ENCODE data around the gene ADIPOQ.
"Not testable (repeated sequence)": the region's sequence is repeated elsewhere in the genome, so short reads cannot be mapped to it uniquely, and the experiment has no call there.

Gene ADIPOQ

DNA sequence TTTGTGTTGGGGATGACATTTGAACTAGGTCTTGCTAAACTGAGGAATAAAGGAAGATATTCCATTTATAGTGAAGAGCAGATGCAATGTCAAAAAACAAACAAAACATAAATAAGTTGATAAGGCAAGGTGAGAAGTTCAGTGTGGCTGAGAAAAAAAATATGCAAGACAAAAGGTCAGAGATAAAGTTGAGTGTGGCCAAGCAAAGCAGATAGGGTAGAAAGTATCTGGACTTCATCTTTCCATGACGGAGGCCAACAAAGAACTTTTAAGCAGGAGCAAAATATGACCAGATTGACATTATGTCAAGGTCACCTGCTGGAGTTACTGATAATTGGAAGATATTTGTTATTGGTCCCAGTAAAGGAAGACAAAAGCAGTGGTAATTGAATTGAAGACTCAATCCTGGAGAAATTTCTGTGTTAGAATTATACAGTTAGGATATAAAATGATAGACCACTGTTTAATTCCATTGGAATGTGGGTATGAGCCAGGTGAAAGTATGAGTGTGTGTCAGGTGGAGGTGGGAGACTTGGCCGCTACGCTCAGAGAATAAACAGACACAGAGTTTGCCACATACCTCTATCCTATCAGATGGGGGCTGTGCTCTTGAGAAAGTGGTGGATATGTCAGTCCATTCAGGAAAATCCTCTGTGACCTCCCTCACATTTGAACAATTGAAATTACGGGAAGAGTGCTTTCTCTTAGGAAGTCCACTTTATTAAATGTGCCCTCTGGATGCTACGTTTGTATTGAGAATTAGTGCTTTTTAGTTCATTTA is 28.1 kb downstream of the ADIPOQ start:
- no peak for DNase-seq (ENCODE audit: low read depth)

DNA sequence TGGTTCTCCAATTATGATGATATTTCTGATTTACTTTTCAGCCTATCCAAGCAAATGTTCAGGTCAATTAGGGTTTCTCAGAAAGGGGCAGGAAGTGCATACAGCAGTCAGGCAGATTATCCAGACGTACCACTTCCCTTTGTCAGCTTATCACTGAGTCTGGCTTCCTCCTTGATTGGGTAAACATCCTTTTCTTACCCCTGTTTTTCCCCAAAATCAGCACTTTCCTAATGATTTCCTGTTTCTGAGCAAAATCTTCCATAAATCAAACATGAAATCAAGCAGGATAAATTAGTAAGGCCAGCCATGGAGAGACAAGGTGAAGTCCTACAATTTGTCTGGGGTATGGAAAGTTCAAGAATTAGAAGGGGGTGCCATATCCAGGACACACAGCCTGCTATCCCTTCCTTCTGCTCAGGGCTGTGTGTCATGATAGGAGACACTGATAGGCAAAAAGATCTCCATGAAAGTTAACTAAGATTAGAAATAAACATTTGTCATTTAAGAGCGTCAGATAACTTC is 29.0 kb downstream of the ADIPOQ start:
- no peak for DNase-seq (ENCODE audit: low read depth)

DNA sequence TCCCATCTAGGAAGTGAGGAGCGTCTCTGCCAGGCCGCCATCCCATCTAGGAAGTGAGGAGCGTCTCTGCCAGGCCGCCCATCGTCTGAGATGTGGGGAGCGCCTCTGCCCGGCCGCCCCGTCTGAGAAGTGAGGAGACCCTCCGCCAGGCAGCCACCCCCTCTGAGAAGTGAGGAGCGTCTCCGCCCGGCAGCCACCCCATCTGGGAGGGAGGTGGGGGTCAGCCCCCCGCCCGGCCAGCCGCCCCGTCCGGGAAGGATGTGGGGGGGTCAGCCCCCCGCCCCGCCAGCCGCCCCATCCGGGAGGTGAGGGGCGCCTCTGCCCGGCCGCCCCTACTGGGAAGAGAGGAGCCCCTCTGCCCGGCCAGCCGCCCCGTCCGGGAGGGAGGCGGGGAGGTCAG is 31.3 kb downstream of the ADIPOQ start:
- not testable (repeated sequence) for DNase-seq (ENCODE audit: low read depth)

DNA sequence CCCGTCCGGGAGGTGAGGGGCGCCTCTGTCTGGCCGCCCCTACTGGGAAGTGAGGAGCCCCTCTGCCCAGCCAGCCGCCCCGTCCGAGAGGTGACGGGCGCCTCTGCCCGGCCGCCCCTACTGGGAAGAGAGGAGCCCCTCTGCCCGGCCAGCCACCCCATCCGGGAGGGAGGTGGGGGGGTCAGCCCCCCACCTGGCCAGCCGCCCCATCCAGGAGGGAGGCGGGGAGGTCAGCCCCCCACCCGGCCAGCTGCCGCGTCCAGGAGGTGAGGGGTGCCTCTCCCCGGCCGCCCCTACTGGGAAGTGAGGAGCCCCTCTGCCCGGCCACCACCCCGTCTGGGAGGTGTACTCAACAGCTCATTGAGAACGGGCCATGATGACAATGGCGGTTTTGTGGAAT is 31.7 kb downstream of the ADIPOQ start:
- not testable (repeated sequence) for DNase-seq (ENCODE audit: low read depth)

DNA sequence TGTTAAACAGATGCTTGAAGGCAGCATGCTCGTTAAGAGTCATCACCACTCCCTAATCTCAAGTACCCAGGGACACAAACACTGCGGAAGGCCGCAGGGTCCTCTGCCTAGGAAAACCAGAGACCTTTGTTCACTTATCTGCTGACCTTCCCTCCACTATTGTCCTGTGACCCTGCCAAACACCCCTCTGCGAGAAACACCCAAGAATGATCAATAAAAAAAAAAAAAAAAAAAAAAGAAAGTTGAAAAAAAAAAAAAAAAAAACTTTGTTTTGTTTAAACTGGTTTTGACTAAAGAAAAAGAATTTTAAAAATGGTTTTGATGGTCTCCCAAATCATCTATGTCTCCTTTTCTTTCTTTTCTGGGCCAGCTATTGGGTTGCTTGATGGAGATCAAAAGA is 32.3 kb downstream of the ADIPOQ start:
- DNase-seq (ENCODE audit: low read depth) = not testable (repeated sequence)

DNA sequence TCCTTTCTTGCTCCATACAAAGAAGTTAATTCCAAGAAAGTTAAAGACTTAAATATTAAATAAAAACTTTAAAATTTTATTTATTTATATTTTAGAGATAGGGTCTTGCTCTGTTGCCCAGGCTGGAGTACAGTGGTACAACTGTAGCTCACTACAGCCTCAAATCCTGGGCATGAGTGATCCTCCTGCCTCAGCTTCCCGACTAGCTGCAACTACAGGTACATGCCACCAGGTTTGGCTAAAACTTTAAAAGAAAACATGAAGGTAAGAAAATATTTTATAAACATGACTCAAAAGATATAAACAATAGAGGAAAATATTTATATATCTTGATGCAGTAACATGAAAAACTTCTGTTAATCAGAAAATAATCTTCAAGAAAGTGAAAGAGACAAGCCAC is 33.2 kb downstream of the ADIPOQ start:
- no peak for DNase-seq (ENCODE audit: low read depth)

DNA sequence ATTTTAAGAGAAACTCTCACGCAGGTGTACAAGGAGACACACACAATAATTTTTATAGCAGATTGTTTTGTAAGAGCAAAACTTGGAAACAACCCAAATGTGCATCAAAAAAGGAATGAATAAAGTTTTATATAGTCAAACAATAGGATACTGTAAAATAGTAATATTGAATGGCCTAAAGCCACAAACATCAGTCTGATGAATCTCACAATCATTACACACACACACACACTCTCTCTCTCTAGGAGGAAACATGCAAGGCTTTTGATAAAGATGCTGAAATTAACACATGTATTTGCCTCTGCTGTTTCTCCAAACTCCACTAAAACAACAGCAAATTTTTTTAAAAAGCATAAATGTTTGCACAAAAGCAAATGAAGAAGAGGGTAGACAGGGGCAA is 37.3 kb downstream of the ADIPOQ start:
- no peak for DNase-seq (ENCODE audit: low read depth)

DNA sequence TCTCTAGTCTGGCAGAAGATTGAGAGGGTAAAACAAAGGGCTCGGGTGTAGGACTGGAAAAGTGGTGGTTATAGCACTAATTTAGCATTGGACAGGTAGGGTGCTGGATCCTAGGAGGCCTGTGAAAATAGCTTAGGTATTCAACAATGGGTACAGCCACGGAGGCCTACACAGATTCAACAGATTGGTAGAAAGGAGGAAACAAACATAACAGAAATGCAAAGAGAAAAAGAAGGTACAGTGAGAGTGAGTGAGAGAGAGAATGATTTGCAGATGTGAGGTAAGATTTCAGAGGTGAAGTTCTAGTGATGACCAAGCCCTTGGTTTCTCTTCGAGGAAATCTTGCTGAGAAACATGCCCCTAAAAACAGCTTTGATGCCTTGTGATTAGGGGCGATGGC is 37.9 kb downstream of the ADIPOQ start:
- no peak for DNase-seq (ENCODE audit: low read depth)

DNA sequence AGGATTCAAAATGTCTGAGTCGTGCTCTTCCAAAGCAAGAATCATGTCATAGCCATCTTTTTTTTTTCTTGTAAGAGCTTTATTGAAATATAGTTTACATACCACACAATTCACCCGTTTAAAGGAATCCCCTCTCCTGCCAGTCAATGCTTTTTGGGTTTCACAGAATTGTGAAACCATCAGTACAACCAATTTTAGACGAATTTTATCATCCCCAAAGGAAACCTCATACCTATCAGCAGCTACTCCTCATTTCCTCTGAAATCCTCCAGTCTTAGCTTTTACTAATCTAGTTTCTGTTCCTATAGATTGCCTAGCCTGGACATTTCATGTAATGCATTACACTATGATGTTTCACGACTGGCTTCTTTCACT is 39.6 kb downstream of the ADIPOQ start:
- DNase-seq (ENCODE audit: low read depth) = no peak

DNA sequence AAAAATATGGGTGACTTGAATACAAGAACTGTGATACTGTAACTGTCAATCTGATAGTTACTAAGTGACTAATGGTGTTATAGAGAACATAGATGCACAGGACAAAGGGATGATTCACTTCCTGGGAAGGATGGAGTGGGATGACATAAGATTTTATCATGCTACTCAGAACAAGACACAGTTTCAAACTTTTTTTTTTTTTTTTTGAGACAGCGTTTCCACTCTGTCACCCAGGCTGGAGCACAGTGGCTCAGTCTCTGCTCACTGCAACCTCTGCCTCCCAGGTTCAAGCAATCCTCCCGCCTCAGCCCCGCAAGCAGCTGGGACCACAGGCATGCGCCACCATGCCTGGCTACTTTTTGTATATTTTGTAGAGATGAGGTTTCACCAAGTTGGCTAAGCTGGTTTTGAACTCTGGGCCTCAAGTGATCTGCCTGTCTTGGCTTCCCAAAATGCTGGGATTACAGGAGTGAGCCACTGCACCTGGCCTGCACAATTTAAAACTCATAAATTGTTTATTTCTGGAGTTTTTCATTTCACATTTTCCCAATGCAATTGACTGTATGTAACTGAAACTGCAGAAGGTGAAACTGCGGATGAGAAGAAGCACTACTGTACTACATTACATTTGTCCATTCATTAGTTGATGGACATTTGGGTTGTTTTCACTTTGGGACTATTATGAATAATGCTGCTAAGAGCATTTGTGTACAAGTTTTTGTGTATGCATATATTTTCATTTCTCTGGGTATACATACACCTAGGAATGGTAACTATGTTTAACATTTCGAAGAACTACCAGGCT is 40.6 kb downstream of the ADIPOQ start:
- DNase-seq (ENCODE audit: low read depth) = peak; percentile 3

DNA sequence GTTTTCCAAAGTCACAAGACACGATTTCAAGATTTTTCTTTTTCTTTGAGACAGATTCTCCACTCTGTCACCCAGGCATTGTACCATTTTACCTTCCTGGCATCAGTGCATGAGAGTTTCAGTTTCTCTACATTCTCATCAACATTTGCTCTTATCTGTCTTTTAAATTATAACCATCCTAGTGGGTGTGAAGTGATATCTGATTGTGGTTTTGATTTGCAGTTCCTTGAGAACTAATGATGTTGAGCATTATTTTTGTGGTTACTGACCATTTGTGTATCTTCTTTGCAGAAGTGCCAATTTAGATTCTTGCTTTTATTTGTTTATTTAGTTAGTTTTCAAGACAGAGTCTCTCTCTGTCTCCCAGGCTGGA is 41.2 kb downstream of the ADIPOQ start:
- no peak for DNase-seq (ENCODE audit: low read depth)

DNA sequence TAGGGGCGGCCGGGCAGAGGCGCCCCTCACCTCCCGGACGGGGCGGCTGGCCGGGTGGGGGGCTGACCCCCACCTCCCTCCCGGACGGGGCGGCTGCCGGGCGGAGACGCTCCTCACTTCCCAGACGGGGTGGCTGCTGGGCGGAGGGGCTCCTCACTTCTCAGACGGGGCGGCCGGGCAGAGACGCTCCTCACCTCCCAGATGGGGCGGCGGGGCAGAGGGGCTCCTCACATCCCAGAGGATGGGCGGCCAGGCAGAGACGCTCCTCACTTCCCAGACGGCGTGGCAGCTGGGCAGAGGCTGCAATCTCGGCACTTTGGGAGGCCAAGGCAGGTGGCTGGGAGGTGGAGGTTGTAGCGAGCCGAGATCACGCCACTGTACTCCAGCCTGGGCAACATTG is 42.4 kb downstream of the ADIPOQ start:
- DNase-seq (ENCODE audit: low read depth) = not testable (repeated sequence)

DNA sequence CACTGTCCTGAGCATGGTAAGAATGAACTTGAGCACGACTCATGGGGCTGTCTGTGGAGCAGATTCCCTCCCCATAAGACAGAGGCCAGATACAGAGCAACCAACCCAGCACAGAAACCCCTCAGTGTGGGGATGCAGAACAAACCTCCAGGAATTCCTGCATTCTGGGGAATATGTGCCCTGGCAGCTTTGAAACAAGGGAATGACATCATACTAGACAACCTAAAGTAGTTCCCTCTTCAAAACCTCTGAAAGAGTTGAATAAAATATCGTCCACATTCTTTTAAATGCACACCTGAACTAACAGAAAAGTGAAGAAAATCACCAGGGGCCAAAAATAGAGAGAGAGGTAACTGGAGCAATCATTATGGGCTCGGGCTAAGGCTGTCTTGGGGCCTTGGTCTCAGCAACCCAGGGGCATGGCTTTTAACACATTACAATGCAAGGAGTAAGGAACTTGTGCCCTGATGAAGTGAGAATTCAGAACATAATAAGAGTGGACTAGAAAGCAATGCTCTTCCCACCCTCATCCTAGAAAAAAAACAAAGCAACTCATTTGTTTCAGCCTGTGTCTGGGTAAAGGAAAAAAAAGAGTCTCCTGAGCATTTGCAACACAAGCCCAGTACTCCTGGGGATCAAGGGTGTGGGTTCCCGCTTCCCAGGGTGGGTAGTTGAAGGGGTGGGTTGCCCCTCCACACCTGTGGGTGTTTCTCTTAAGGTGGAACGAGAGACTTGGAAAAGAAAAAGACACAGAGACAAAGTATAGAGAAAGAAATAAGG is 43.9 kb downstream of the ADIPOQ start:
- no peak for DNase-seq (ENCODE audit: low read depth)

DNA sequence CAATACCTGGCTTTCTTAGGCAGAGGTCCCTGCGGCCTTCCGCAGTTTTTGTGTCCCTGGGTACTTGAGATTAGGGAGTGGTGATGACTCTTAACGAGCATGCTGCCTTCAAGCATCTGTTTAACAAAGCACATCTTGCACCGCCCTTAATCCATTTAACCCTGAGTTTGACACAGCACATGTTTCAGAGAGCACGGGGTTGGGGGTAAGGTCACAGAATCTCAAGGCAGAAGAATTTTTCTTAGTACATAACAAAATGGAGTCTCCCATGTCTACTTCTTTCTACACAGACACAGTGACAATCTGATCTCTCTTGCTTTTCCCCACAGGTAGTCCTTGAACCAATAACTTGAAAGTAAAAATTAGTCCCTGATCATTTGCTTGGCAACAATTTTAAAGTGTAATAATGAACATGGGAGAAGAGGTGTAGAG is 45.0 kb downstream of the ADIPOQ start:
- not testable (repeated sequence) for DNase-seq (ENCODE audit: low read depth)

DNA sequence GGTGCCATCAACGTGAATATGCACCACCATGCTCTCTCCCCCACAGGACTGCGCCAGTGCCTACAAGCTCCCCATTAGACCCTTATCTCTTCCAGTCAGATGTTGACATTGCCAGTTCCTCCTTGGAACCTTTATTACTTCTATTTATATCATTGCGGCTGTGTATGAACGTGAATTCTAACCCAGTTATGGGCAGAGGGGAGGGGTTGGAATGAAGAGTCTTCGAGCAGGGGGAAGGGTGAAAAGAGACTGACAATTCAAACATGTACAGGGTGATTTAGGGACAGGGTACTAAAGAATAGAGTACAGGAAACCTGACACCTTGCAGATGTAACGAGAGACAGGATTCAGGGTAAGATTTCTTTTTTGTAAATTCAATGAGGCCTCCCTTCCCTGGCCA is 46.1 kb downstream of the ADIPOQ start:
- no peak for DNase-seq (ENCODE audit: low read depth)

DNA sequence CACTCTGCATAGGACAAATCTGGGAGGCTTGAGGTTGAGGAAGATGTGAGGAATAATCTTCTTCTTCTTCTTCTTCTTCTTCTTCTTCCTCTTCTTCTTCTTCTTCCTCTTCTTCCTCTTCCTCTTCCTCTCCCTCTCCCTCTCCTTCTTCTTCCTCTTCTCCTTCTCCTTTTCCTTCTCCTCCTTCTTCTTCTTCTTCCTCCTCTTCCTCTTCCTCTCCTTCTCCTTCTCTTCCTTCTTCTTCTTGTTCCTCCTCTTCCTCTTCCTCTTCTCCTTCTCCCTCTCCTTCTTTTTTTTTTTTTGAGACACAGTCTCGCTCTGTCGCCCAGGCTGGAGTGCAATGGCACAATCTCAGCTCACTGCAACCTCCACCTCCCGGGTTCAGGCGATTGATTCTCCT is 47.2 kb downstream of the ADIPOQ start:
- DNase-seq (ENCODE audit: low read depth) = not testable (repeated sequence)

DNA sequence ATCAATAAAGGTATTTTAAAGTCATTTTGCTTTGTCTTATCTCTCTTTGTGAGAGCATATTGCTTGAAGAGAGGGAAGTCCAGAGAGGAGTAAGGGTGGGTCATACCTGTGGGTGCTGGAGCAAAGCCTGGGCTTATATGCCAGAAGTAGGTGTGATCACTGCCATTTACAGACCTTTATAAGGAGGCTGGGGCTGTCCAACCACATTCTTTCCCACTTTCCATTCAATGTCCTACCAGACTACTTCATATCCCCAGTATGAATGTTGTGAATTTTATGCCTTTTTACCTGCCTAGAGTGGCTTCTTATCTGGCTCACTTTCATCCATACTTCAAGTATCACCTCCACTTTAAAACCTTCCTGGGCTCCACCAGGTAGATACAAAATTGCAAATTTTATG is 48.4 kb downstream of the ADIPOQ start:
- no peak for DNase-seq (ENCODE audit: low read depth)

DNA sequence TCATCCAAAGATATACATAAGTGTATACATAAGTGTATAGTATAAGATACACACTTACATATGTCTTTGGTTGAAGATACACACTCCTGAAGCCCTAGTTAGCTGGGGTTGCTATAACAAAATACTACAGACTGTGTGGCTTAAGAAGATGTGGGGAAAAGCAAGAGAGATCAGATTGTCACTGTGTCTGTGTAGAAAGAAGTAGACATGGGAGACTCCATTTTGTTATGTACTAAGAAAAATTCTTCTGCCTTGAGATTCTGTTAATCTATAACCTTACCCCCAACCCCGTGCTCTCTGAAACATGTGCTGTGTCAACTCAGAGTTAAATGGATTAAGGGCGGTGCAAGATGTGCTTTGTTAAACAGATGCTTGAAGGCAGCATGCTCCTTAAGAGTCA is 50.6 kb downstream of the ADIPOQ start:
- not testable (repeated sequence) for DNase-seq (ENCODE audit: low read depth)

DNA sequence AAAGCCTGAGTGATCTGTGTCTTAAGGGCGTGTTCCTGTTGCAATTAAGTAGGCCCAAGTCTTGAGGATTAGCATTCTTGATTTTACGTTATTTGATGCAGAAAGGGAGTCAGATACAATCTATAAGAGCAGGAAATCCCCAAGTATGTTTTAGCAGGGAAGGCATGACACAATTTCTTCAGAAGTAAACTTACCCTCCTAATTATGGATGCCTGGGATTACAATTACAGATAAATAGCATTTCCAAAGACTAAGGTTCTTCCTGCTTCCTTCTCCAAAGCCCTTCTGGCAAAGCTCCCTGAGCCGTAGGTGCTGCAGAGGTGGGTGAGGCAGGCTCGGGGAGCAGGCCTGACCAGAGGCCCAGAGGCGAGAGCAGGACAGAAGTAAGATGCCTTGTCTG is 52.9 kb downstream of the ADIPOQ start:
- no peak for DNase-seq (ENCODE audit: low read depth)

DNA sequence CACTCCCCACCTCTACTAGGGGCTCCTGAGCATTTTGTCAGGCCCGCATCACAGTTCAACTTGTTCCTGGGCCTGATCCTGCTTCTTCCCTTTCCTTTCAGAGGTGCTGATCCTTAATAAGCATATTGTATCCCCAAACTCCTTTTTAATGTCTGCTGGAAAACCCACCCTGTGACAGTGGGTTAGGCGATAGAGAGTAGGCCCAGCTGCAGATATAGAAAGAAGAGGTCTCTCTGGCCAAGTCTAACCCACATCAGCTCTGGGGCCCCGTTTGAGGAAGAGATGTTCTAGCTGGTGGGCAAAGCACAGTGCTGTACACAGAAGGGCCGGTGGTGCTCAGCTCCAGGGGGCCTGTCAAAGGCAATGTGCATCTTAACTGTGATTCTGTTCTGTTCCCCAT is 53.5 kb downstream of the ADIPOQ start:
- no peak for DNase-seq (ENCODE audit: low read depth)

DNA sequence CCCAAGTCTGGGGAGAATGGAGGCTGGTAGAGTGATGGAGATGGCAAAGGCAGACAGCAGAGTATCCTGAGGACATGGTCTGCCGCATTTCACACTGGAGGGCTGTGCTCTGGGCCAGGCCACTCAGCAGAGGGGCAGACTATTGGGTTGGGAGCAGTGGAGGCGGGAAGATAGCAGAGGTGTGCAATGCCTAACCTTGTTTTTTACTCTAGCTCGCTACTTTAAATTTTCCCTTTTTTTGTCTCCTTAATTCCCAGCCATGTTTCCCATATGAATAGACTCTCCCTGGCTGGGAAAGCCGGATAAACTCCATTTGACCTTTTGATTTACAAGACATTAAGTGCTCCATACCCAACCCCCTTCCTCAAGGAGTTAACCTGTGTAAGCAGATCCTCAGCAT is 54.4 kb downstream of the ADIPOQ start:
- DNase-seq (ENCODE audit: low read depth) = no peak

DNA sequence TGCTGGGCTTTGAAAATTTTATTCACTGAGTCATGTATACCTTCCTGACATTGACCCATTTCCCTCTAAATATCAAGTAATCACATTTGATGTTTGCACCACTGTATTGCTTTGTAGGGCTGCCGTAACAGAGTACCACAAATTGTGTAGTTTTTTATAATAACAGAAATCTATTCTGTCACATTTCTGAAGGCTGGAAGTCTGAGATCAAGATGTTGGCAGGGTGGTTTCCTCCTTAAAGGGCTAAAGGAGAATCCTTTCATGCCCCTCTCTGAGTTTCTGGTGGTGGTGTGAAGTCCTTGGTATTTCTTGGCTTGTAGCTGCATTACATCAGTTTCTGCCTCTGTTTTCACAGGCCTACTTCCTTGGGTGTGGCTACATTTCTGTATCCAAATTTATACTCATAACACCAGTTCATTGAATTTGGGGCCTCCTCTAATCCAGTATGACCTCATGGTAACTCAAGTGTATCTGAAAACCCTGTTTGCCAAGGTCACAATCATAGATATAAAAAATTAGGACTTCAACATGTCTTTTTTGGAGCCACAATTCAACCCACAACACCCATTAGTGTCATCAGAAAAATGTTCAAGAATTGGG is 58.7 kb downstream of the ADIPOQ start:
- DNase-seq (ENCODE audit: low read depth) = no peak
